Left lung (tissue), 10 donors: ENCODE results near the gene TRAPPC6A. TPM values are rescaled to one million over a fixed set of nuclear protein-coding genes. Genes with fewer than 3 reads are reported as not detected.
A peak's percentile ranks its signal among the peaks of the same experiment; 100 is the strongest.

ENCODE experiments used
- ATAC-seq: fragments of 200-7000 bp; cut with Tn5 transposase; one replicate; pipeline ENCODE4 v1.9.1; 2020; ENCODE audit warnings: moderate library complexity
- DNase-seq, 4 donors: peaks; one replicate each; pipeline ENCODE4 v3.0.0-alpha.2; 2013 to 2020
- H3K27ac ChIP-seq, 2 donors: fragments of 200-600 bp; sonication (generic) in 1 of 2; one replicate each; pipeline versions ENCODE4 v1.5.0 to v1.8.0; 2020 to 2021
- H3K27me3 ChIP-seq, 2 donors: fragments of 200-600 bp; sonication (generic) in 1 of 2; one replicate each; pipeline versions ENCODE4 v1.5.0 to v1.8.0; 2020 to 2021
- H3K36me3 ChIP-seq, 2 donors: fragments of 200-600 bp; sonication (generic) in 1 of 2; one replicate each; pipeline versions ENCODE4 v1.5.0 to v1.8.0; 2020 to 2021
- H3K4me1 ChIP-seq, 2 donors: fragments of 200-600 bp; one replicate each; pipeline ENCODE4 v1.8.0; 2021
- H3K4me3 ChIP-seq, 2 donors: fragments of 200-600 bp; sonication (generic) in 1 of 2; one replicate each; pipeline versions ENCODE4 v1.5.0 to v1.8.0; 2020 to 2021; ENCODE audit warnings: mild to moderate bottlenecking in 1 of 2
- H3K9me3 ChIP-seq, 2 donors: fragments of 200-600 bp; sonication (generic) in 1 of 2; one replicate each; pipeline versions ENCODE4 v1.5.0 to v1.8.0; 2020 to 2021
- CTCF ChIP-seq, 2 donors: fragments of 200-600 bp; sonication (generic) in 1 of 2; IDR thresholded peaks; one replicate each; pipeline versions ENCODE4 v1.5.0 to v1.8.0; 2021; ENCODE audit warnings: antibody characterized with exemption in 2 of 2
- intact Hi-C, 2 donors: fragments of 100-400 bp; cut with DNase I; formaldehyde crosslinking; loops; one replicate each; pipeline versions ENCODE4 v1.11.2 to v1.14.2; 2022
- polyA plus RNA-seq, 6 donors: library from polyadenylated mRNA; unstranded; fragments of 120-200 nt; gene quantifications; one replicate each; pipeline ENCODE4 v1.2.1, GENCODE V29; 2013; ENCODE audit not compliant: insufficient read length in 6 of 6
- total RNA-seq, 2 donors: library from RNA; stranded (reverse); fragmentation: NEBNext Ultra II Directional; extraction: Animal tissue kit (Norgen Biotek cat#: 25700); gene quantifications; one replicate each; pipeline ENCODE4 v1.2.1, GENCODE V29; 2021
- donor health status: DM: no; HTN: yes; CAD: no.
- donor health status: DM: no; HTN: no; CAD: no.

The TRAPPC6A gene
- total and polyA plus RNA-seq, 8 donors: 13.0 to 28.9 (median 23.2) TPM

DNA sequence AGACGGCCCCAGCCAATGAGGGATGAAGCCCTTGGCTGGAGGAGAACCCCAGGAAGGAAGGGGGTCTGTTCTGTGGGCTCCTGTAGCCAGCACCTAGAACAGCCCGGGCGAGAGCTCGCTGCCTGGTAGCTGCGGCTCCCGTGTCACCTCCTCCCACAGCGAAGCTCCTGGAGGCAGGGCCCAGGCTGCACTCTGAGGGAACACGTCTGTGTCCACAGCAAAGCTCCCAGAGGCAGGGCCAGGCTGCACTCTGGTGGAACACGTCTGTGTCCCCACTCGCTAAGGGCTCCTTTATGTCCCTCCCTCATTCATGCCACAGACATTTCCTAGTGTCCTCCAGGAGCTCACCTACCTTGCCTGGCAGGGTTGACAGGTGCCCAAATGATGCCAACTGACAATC is 8.4 kb downstream of the TRAPPC6A start:
- ATAC-seq: no peak
- DNase-seq: no peak
- no peaks in the 10 kb centered on the region for H3K9me3 ChIP-seq
- peaks cover 0 to 37% of the 10 kb centered on the region in 2 donors for H3K4me1 ChIP-seq
- no peaks in the 10 kb centered on the region for H3K27me3 ChIP-seq
- H3K36me3 ChIP-seq: no peaks in the 10 kb centered on the region
- TF ChIP-seq CTCF (IDR thresholded peaks at IDR 0.05): no peak
- H3K4me3 ChIP-seq: no peak overlapping the region
- intact Hi-C loops: no loop called here
- H3K27ac ChIP-seq: no peak overlapping the region

DNA sequence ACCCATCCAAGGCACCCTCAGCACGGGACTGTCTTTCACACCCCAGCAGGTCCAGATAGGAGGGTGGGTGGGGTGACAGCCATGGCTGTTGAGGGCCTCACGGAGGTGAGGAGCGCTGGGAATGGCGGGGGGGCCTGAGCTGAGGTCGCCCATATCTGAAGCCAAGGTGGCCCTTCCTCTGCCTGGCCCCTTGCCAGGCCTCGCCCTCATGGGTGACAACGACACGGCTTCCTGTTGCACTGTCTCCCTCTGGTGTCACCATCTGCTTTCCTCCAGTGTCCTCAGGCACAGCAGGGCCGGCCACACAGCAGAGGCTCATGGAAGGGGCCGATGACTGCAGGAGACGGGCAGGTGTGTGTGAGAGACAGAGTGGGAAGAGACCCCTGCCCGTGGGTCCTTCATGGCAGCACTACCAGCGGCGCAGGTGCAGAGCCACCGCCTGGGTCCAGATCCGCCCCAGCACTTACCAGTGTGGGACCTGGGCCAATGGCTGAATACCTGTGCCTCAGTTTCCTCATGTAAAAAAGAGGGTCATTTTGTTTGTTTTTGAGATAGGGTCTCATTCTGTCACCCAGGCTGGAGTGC is 9.2 kb downstream of the TRAPPC6A start:
- ATAC-seq: no peak
- H3K4me1 ChIP-seq: peaks cover 0 to 44% of the 10 kb centered on the region in 2 donors
- intact Hi-C loops: no loop called here

DNA sequence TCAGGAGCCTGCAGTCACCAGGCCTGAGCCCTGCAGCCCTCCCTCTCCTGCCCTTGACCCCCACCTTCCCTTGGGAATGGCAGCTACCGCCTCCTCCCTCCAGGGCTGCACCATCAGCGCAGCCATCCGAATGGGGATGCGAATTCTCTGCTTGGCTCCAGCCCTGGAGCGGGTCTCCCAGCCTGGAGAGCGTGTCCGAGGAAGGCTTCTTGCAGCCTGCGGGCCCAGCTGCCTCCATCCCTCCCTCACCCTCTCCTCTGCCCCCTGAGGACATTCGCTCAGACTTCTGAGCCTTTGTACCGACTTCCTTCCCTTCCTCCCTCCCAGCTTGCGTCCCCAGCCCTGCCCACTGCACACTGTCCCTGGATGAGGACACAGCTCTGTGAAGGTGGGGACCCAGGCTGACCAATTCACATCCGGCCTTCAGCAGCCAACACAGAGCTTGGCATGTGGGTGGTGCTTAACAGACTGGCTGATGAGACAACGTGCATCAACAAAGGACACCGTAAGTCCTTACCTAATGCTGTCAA is 11.2 kb downstream of the TRAPPC6A start:
- Histone ChIP-seq H3K27me3 (peaks cover 0 to 6% of the 10 kb centered on the region in 2 donors), H3K4me1 (peaks cover 0 to 37% of the 10 kb centered on the region in 2 donors), H3K9me3 (no peaks in the 10 kb centered on the region), H3K36me3 (no peaks in the 10 kb centered on the region), H3K27ac (no peak overlapping the region), H3K4me3 (no peak overlapping the region)
- DNase-seq (no peak), ATAC-seq (no peak)
- intact Hi-C loops: no loop called here
- TF ChIP-seq CTCF (IDR thresholded peaks at IDR 0.05): no peak

More for the DNA sequence above, 9.2 kb downstream of the TRAPPC6A start:
- no peaks in the 10 kb centered on the region for H3K36me3 ChIP-seq
- no peak for TF ChIP-seq CTCF (IDR thresholded peaks at IDR 0.05)
- DNase-seq: peak in 1 of 4 donors; percentile 66
- H3K4me3 ChIP-seq: no peak overlapping the region
- no peaks in the 10 kb centered on the region for H3K27me3 ChIP-seq
- H3K9me3 ChIP-seq: no peaks in the 10 kb centered on the region
- H3K27ac ChIP-seq: peak overlapping the region in 1 of 2 donors; percentile 18

DNA sequence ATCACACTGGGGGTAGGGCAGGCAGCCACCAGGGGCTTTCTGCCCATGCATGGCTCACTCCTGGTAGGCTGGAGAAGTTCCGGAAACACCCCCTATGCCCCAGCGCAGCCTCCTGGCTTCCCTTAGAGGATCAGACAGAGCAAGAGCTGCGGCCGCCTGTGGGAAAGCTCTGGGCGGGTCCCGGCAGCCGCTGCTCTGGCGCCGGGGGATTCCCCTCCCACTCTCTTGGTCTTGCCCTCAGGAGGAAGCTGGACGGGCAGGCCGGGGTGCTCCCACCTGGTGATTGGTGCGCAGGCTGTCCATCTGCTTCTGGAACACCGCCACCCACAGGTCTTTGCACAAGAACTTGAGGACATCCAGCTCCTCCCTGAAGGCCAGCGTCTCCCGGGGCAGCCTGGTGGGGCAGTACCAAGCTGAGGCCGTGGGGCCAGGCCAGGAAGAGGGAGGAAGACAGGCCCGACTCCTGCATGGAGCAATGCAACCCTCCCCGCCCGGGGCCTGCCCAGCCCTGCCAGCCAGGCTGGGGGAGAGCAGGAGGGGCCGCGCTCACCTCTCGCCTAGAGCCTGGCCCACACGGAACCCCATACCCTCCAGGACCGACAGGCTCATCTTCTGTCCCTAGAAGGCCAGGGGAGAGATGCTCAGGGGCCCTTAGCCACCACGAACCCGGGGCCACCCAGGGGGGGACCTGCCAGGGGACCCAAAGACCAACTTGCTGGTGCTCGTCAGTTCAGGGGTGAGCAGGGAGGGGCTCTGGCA is 13.3 kb downstream of the TRAPPC6A start:
- ATAC-seq: peak; percentile 79
- no peak overlapping the region for H3K27ac ChIP-seq
- H3K9me3 ChIP-seq: no peaks in the 10 kb centered on the region
- intact Hi-C loops: no loop called here
- DNase-seq: peak in 3 of 4 donors; percentile 43 to 90 (median 85)
- TF ChIP-seq CTCF (IDR thresholded peaks at IDR 0.05): no peak
- peaks cover 0 to 27% of the 10 kb centered on the region in 2 donors for H3K27me3 ChIP-seq
- no peaks in the 10 kb centered on the region for H3K36me3 ChIP-seq
- no peak overlapping the region for H3K4me3 ChIP-seq
- H3K4me1 ChIP-seq: peaks cover 0 to 18% of the 10 kb centered on the region in 2 donors

- H3K4me1 ChIP-seq: peaks cover 0 to 18% of the 10 kb centered on the region in 2 donors
- H3K27ac ChIP-seq: no peak overlapping the region
- intact Hi-C loops: no loop called here
- DNase-seq (no peak), ATAC-seq (no peak)
- H3K9me3 ChIP-seq: no peaks in the 10 kb centered on the region
- no peak overlapping the region for H3K4me3 ChIP-seq
- H3K36me3 ChIP-seq: no peaks in the 10 kb centered on the region
- no peak for TF ChIP-seq CTCF (IDR thresholded peaks at IDR 0.05)
- peaks cover 0 to 35% of the 10 kb centered on the region in 2 donors for H3K27me3 ChIP-seq
Measured at GRCh38 chr19:45163751-45164460, 14.1 kb downstream of the TRAPPC6A start.
